ENCODE measurements around the gene KLHL9. TPM values are rescaled to one million over a fixed set of nuclear protein-coding genes. Genes with fewer than 3 reads are reported as not detected.
A peak's percentile ranks its signal among the peaks of the same experiment; 100 is the strongest.
"Not testable (repeated sequence)": the region's sequence is repeated elsewhere in the genome, so short reads cannot be mapped to it uniquely, and the experiment has no call there.

KLHL9 gene
- 18.8 TPM for polyA plus RNA-seq (2012; ENCODE audit: insufficient read depth, insufficient read length, low read depth)

GRCh38 chr9:21334701-21335632 is at the start of gene KLHL9:
Gene KLHL9, minus strand, starts transcription at chr9:21335404. Its CDS starts 545 bp downstream, at chr9:21334859.
- peaks cover 6% of the 10 kb centered on the region for H3K4me1 ChIP-seq
- H3K9me3 ChIP-seq = no peaks in the 10 kb centered on the region
- peaks cover 4% of the 10 kb centered on the region; the same call in 1 of the 2 replicates for H3K27me3 ChIP-seq
- H3K4me3 ChIP-seq (ENCODE audit: low read depth, low read length) = peak within 1 kb of the TSS; percentile 98
- no peak for TF ChIP-seq CTCF (IDR thresholded peaks at IDR 0.05; ENCODE audit: low read depth, low read length)
- peaks cover 6% of the 10 kb centered on the region for H3K36me3 ChIP-seq
- DNase-seq = peak; percentile 93

GRCh38 chr9:21383627-21384026 is 48.4 kb upstream of the KLHL9 start:
- no peak for DNase-seq
- Histone ChIP-seq H3K9me3 (no peaks in the 10 kb centered on the region), H3K36me3 (no peaks in the 10 kb centered on the region), H3K27me3 (peaks cover 44% of the 10 kb centered on the region), H3K4me3 (ENCODE audit: low read depth, low read length) (no peak overlapping the region), H3K4me1 (no peaks in the 10 kb centered on the region)
- TF ChIP-seq CTCF (IDR thresholded peaks at IDR 0.05; ENCODE audit: low read depth, low read length) = no peak

- no peak for TF ChIP-seq CTCF (IDR thresholded peaks at IDR 0.05; ENCODE audit: low read depth, low read length)
- DNase-seq = no peak
- Histone ChIP-seq H3K9me3 (no peaks in the 10 kb centered on the region), H3K4me1 (no peaks in the 10 kb centered on the region), H3K27me3 (peaks cover 46% of the 10 kb centered on the region), H3K36me3 (no peaks in the 10 kb centered on the region), H3K4me3 (ENCODE audit: low read depth, low read length) (no peak overlapping the region)
Observed at GRCh38 chr9:21381448-21382339, 46.5 kb upstream of the KLHL9 start.

GRCh38 chr9:21371467-21371866 is 36.3 kb upstream of the KLHL9 start:
- not testable (repeated sequence) for H3K4me3 ChIP-seq (ENCODE audit: low read depth, low read length); H3K4me1 ChIP-seq; H3K9me3 ChIP-seq; DNase-seq; H3K36me3 ChIP-seq
- H3K27me3 ChIP-seq = peaks cover 10% of the 10 kb centered on the region

- H3K4me3 ChIP-seq (ENCODE audit: low read depth, low read length) = no peak within 1 kb of the TSS
- peaks cover 13% of the 10 kb centered on the region for H3K27me3 ChIP-seq
- TF ChIP-seq CTCF (IDR thresholded peaks at IDR 0.05; ENCODE audit: low read depth, low read length) = no peak
- H3K4me1 ChIP-seq = no peaks in the 10 kb centered on the region
- no peak for DNase-seq
- H3K9me3 ChIP-seq = no peaks in the 10 kb centered on the region
- H3K36me3 ChIP-seq = no peaks in the 10 kb centered on the region
Observed at GRCh38 chr9:21367957-21368356, 32.8 kb upstream of the KLHL9 start, which contains the start of gene IFNA13. Gene IFNA13, minus strand, starts transcription at chr9:21368057. Its CDS starts 47 bp downstream, at chr9:21368010.

- not testable (repeated sequence) for DNase-seq; H3K9me3 ChIP-seq; H3K4me3 ChIP-seq (ENCODE audit: low read depth, low read length); H3K36me3 ChIP-seq; H3K4me1 ChIP-seq
- peaks cover 13% of the 10 kb centered on the region for H3K27me3 ChIP-seq
Observed at GRCh38 chr9:21367169-21367568, 32.0 kb upstream of the KLHL9 start.
